MCF 10A (cell line): ENCODE data around the gene EMILIN1. TPM values are rescaled to one million over a fixed set of nuclear protein-coding genes. Genes with fewer than 3 reads are reported as not detected.
A peak's percentile ranks its signal among the peaks of the same experiment; 100 is the strongest.

Source experiments
- BruUV-seq: library from RNA; stranded (reverse); fragments of 400-500 nt; replicated peaks from 2 replicates; lab custom pipeline; 2021; lab: Mats Ljungman, UMichigan
- CTCF ChIA-PET: fragments of 300-600 bp; sonication (Branson Sonifier 250); formaldehyde crosslinking; extraction: SDS; loops from one replicate; lab custom pipeline; 2021; ENCODE audit warnings: antibody characterized with exemption, inconsistent platforms; lab: Yijun Ruan, JAX
- POLR2A ChIA-PET: fragments of 300-600, 350-650 bp; sonication (Branson Sonifier 250); formaldehyde crosslinking; extraction: SDS; loops from one replicate; lab custom pipeline; 2020; ENCODE audit warnings: antibody characterized with exemption, inconsistent platforms; lab: Yijun Ruan, JAX
- DNase-seq: peaks from one replicate; pipeline ENCODE4 v3.0.0-alpha.2; 2018; ENCODE audit not compliant: unreplicated experiment
- H3K27ac Mint-ChIP-seq: one replicate; pipeline ENCODE4 v1.8.0; 2022; ENCODE audit warnings: mild to moderate bottlenecking, low read depth, mixed read lengths; ENCODE audit not compliant: unreplicated experiment
- H3K27me3 Mint-ChIP-seq: one replicate; pipeline ENCODE4 v1.8.0; 2022; ENCODE audit warnings: mixed read lengths; ENCODE audit not compliant: insufficient read depth, unreplicated experiment
- H3K36me3 Mint-ChIP-seq: one replicate; pipeline ENCODE4 v1.8.0; 2022; ENCODE audit warnings: mild to moderate bottlenecking, moderate library complexity, mixed read lengths; ENCODE audit not compliant: insufficient read depth, unreplicated experiment
- H3K4me1 Mint-ChIP-seq: one replicate; pipeline ENCODE4 v1.8.0; 2022; ENCODE audit warnings: mixed read lengths; ENCODE audit not compliant: insufficient read depth, unreplicated experiment
- H3K4me3 Mint-ChIP-seq: one replicate; pipeline ENCODE4 v1.8.0; 2022; ENCODE audit warnings: mild to moderate bottlenecking, moderate library complexity, mixed read lengths; ENCODE audit not compliant: unreplicated experiment
- H3K9me3 Mint-ChIP-seq: one replicate; pipeline ENCODE4 v1.8.0; 2022; ENCODE audit warnings: mixed read lengths; ENCODE audit not compliant: unreplicated experiment
- intact Hi-C: fragments of 100-400 bp; cut with micrococcal nuclease; formaldehyde crosslinking; loops from 2 replicates; pipeline ENCODE4 v1.14.1; 2022
- total RNA-seq: library from RNA; stranded (reverse); gene quantifications from 2 replicates; pipeline ENCODE4 v1.2.3, GENCODE V29; 2022
- TF ChIP-seq, protein P1 (sequence below): fragments of 200-600 bp; IDR thresholded peaks from one replicate; pipeline ENCODE4 v1.8.0; 2022; ENCODE audit warnings: antibody characterized with exemption, mild to moderate bottlenecking; ENCODE audit not compliant: unreplicated experiment

Gene EMILIN1
- total RNA-seq, 1 experiment from 2014 or later, result 0.21 TPM

DNA sequence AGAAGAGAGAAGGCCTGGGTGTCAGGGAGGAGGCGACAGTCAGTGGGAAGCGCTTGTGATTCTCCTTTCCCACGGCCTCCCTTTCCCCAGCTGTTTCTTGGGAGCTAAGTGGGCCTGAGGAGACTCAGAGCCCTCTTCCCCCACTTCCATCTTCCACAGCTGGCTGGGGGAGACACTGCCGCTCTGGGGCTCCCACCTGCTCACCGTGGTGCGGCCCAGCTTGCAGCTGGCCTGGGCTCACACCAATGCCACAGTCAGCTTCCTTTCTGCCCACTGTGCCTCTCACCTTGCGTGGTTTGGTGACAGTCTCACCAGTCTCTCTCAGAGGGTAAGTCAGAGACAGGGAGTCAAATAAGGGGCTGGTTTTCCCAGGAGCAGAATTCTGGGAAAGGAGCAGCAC, 38.5 kb upstream of the EMILIN1 start:
- POLR2A ChIA-PET, result interaction anchor here (0.6 to 1.4 kb wide), 2 partner anchors 11 to 22 kb away, joined by 3 to 9 read pairs; partner anchors contain the start of gene AGBL5
- no peak overlapping the region for H3K27ac Mint-ChIP-seq
- no peaks in the 10 kb centered on the region for H3K27me3 Mint-ChIP-seq

DNA sequence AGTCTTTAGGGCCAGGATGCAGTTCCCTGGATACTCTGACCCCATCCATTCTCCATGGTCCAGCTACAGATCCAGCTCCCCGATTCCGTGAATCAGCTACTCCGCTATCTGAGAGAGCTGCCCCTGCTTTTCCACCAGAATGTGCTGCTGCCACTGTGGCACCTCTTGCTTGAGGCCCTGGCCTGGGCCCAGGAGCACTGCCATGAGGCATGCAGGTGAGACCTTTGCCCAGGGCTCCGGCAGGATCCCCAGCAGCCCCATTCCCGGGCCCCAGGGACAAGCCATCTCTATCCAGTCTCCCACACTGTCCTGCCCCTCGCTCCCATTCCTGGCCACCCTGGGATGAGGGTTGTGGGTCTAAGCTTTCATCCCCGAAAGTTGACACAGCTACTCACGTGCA, 38.1 kb upstream of the EMILIN1 start:
- TF ChIP-seq, protein P1, sequence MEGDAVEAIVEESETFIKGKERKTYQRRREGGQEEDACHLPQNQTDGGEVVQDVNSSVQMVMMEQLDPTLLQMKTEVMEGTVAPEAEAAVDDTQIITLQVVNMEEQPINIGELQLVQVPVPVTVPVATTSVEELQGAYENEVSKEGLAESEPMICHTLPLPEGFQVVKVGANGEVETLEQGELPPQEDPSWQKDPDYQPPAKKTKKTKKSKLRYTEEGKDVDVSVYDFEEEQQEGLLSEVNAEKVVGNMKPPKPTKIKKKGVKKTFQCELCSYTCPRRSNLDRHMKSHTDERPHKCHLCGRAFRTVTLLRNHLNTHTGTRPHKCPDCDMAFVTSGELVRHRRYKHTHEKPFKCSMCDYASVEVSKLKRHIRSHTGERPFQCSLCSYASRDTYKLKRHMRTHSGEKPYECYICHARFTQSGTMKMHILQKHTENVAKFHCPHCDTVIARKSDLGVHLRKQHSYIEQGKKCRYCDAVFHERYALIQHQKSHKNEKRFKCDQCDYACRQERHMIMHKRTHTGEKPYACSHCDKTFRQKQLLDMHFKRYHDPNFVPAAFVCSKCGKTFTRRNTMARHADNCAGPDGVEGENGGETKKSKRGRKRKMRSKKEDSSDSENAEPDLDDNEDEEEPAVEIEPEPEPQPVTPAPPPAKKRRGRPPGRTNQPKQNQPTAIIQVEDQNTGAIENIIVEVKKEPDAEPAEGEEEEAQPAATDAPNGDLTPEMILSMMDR, result no peak
- intact Hi-C loops, result no loop called here
- CTCF ChIA-PET, result interaction anchor here (0.6 kb wide), 1 partner anchor 44 kb away, joined by 3 read pairs; no protein-coding TSS in a partner anchor
- Mint-ChIP-seq H3K27me3 (no peaks in the 10 kb centered on the region), H3K36me3 (peaks cover 47% of the 10 kb centered on the region), H3K4me1 (no peaks in the 10 kb centered on the region), H3K9me3 (no peaks in the 10 kb centered on the region), H3K4me3 (no peak overlapping the region), H3K27ac (no peak overlapping the region)
- BruUV-seq, result no TSS peak
- DNase-seq, result no peak
- POLR2A ChIA-PET, result interaction anchor here (0.6 to 1.4 kb wide), 2 partner anchors 11 to 21 kb away, joined by 3 to 9 read pairs; partner anchors contain the start of gene AGBL5

More for the DNA sequence above, 38.5 kb upstream of the EMILIN1 start:
- BruUV-seq, result no TSS peak
- Mint-ChIP-seq H3K4me3 (no peak overlapping the region), H3K9me3 (no peaks in the 10 kb centered on the region), H3K4me1 (no peaks in the 10 kb centered on the region), H3K36me3 (peaks cover 47% of the 10 kb centered on the region)
- DNase-seq, result no peak
- CTCF ChIA-PET, result interaction anchor here (0.7 to 0.9 kb wide), 2 partner anchors 10 to 24 kb away, joined by 4 read pairs; no protein-coding TSS in a partner anchor
- TF ChIP-seq, protein P1, result no peak
- intact Hi-C loops, result no loop called here

DNA sequence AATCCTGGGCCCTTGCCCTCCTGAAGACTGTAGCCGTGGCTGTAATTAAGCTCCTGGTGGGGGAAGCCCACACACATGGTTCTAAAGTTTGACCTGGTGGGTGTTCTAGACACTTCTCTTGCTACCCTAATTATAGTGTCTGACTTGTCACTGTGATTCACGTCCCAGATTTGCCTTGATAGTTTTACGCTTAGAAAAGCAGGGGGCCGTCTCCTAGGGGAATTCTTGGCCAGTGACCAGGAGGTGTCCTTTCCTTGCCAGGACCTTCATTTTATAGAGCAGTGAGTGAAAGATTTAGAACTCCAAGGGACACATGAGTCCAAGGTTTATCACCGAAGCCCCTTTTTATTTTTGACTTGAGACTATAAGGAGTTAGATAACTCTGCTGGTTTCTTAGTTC, 36.7 kb upstream of the EMILIN1 start:
- ChIA-PET POLR2A (interaction anchor here (1.0 kb wide), 1 partner anchor 9 kb away, joined by 3 read pairs; the partner anchor contains the start of gene TMEM214), CTCF (interaction anchor here (0.5 kb wide), 1 partner anchor 39 kb away, joined by 3 read pairs; no protein-coding TSS in a partner anchor)
- peaks cover 36% of the 10 kb centered on the region for H3K36me3 Mint-ChIP-seq
- no peak for DNase-seq
- H3K27me3 Mint-ChIP-seq, result no peaks in the 10 kb centered on the region
- H3K9me3 Mint-ChIP-seq, result no peaks in the 10 kb centered on the region
- TF ChIP-seq, protein P1, result no peak
- no peak overlapping the region for H3K27ac Mint-ChIP-seq
- intact Hi-C loops, result no loop called here
- no peaks in the 10 kb centered on the region for H3K4me1 Mint-ChIP-seq
- no peak overlapping the region for H3K4me3 Mint-ChIP-seq
- no TSS peak for BruUV-seq

DNA sequence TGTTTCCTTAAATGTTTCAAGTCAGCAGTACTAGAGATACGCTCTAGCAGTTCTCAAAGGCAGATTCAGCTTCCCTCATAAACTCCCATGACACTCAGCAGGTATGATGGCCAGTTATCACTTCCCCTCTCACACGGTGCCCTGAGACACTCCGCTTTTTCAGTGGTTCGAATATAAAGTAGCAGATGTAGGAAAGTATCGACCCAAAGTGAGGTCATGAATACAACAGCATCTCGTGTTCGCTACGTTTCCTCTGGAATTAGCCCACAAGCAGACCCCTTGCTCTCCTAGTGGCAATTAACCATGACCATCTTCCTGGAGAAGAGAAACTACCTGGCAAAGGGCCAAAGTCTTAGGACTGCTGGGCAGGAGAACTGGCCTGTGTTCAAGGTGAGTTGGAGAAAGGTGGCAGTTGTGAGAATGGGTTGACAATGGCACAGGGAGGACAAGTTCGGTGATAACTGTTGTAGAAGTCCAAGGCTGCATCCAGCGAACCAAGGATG, 36.2 kb upstream of the EMILIN1 start:
- TF ChIP-seq, protein P1, result no peak
- Mint-ChIP-seq H3K27ac (no peak overlapping the region), H3K9me3 (no peaks in the 10 kb centered on the region), H3K27me3 (no peaks in the 10 kb centered on the region), H3K36me3 (peaks cover 34% of the 10 kb centered on the region), H3K4me1 (no peaks in the 10 kb centered on the region), H3K4me3 (no peak overlapping the region)
- CTCF ChIA-PET, result interaction anchor here (1.3 kb wide), 1 partner anchor 26 kb away, joined by 5 read pairs; no protein-coding TSS in a partner anchor
- intact Hi-C loops, result no loop called here
- peak; percentile 9 for DNase-seq
- BruUV-seq, result no TSS peak
- POLR2A ChIA-PET, result interaction anchor here (1.0 to 1.2 kb wide), 3 partner anchors 9 to 69 kb away, joined by 3 to 4 read pairs (median 3); partner anchors contain the start of genes AGBL5 and TMEM214
